Gastrocnemius medialis (tissue), 4 donors: ENCODE measurements around the gene RPS15. TPM values are rescaled to one million over a fixed set of nuclear protein-coding genes. Genes with fewer than 3 reads are reported as not detected.

Experiments used
- ATAC-seq, 2 donors: fragments of 150-250 bp; one replicate each; pipeline ENCODE4 v1.9.1; 2016
- DNase-seq, 2 donors: peaks; one replicate each; pipeline ENCODE4 v3.0.0-alpha.2; 2019
- H3K27ac ChIP-seq, 4 donors: fragments of 200-600 bp; sonication (generic); 1 replicate in 1 of 4; 2 replicates in 3 of 4; pipeline ENCODE4 v1.5.1; 2016 to 2018; ENCODE audit warnings: mild to moderate bottlenecking in 2 of 4, moderate library complexity in 1 of 4
- H3K27me3 ChIP-seq, 3 donors: fragments of 200-600 bp; sonication (generic) in 2 of 3; 1 replicate in 1 of 3; 2 replicates in 2 of 3; pipeline versions ENCODE4 v1.5.1 to v1.6.0; 2016 to 2019; ENCODE audit warnings: mild to moderate bottlenecking in 1 of 3, moderate library complexity in 1 of 3
- H3K36me3 ChIP-seq, 2 donors: fragments of 200-600 bp; sonication (generic) in 1 of 2; one replicate each; pipeline ENCODE4 v1.5.1; 2017 to 2018
- H3K4me1 ChIP-seq, 2 donors: fragments of 200-600 bp; sonication (generic) in 1 of 2; one replicate each; pipeline ENCODE4 v1.5.1; 2016 to 2017; ENCODE audit warnings: mild to moderate bottlenecking in 2 of 2
- H3K4me3 ChIP-seq, 4 donors: fragments of 200-600 bp; sonication (generic) in 3 of 4; 1 replicate in 1 of 4; 2 replicates in 3 of 4; pipeline ENCODE4 v1.5.1; 2016 to 2019; ENCODE audit warnings: mild to moderate bottlenecking in 2 of 4
- H3K9me3 ChIP-seq, 3 donors: fragments of 200-600 bp; sonication (generic) in 2 of 3; 1 replicate in 1 of 3; 2 replicates in 2 of 3; pipeline ENCODE4 v1.5.1; 2016 to 2019
- POLR2A ChIP-seq, 2 donors: fragments of 450-650 bp; IDR thresholded peaks; one replicate each; pipeline ENCODE4 v1.6.1; 2017; ENCODE audit warnings: antibody characterized with exemption in 2 of 2, mild to moderate bottlenecking in 2 of 2, moderate library complexity in 2 of 2
- in situ Hi-C, 4 donors: fragments of 200-750 bp; cut with MboI; loops; one replicate each; pipeline versions ENCODE4 v1.15.0 to v1.8.0; 2017; ENCODE audit warnings: low sequenced_read_pairs in 4 of 4
- intact Hi-C: fragments of 100-400 bp; cut with DNase I; formaldehyde crosslinking; loops from one replicate; pipeline ENCODE4 v1.15.1; 2023; ENCODE audit warnings: low total_unique reads
- total RNA-seq, 4 donors: library from RNA; depleted of rRNA; stranded (reverse); fragments of >200 nt; gene quantifications; one replicate each; pipeline versions ENCODE4 v1.1.0 to v1.2.3, GENCODE V29; 2016
- TF ChIP-seq, protein P1 (sequence below), 5 experiments: fragments of 450-650 bp in 3 of 5; fragments of 200-600 bp in 2 of 5; sonication (generic) in 2 of 5; IDR thresholded peaks in 4 of 5; conservative IDR thresholded peaks in 1 of 5; 1 replicate in 4 of 5; 2 replicates in 1 of 5; pipeline ENCODE4 v1.5.1; 2016 to 2019; ENCODE audit warnings: antibody characterized with exemption in 5 of 5, mild to moderate bottlenecking in 3 of 5, moderate library complexity in 3 of 5

RPS15 gene
- total RNA-seq, 4 donors from 2014 or later, result 2,323 to 3,835 (median 2,607) TPM

DNA sequence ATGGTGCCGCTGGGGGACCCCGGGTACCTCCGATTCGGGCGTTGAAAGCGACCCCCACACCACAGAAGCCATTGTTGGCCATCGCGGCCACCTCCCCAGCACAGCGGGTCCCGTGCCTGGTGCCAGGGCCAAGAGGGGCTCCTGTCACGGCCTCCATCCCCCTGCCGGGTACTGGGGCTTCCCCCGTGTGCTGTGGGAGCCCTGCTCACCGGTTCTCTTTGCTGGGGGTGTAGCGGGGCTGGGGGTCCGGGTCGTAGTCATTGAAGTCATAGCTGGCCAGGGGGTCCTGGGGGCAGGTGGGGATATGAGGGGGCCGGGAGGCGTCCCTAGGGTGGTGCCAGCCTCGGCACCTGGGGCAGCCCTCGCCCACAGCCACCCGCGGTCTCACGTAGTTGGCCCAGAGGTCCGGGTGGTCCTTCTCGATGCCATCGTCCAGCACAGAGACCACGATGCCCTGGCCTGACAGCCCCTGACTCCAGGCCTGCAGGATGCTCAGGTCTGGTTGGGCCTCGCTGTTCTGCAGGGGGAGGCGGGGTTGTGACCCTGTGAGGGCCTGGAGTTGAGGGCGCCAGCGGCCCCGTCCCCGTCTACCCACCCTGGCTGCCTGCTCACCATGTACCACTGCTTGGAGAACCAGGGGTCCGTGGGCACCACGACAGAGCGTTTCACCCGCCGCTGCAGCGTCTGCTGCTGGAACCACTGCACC is 49.5 kb downstream of the RPS15 start:
- peaks cover 5 to 9% of the 10 kb centered on the region in 2 donors for H3K4me1 ChIP-seq
- H3K36me3 ChIP-seq, result no peaks in the 10 kb centered on the region
- no peak for ATAC-seq
- no peak overlapping the region for H3K4me3 ChIP-seq
- TF ChIP-seq, protein P1, sequence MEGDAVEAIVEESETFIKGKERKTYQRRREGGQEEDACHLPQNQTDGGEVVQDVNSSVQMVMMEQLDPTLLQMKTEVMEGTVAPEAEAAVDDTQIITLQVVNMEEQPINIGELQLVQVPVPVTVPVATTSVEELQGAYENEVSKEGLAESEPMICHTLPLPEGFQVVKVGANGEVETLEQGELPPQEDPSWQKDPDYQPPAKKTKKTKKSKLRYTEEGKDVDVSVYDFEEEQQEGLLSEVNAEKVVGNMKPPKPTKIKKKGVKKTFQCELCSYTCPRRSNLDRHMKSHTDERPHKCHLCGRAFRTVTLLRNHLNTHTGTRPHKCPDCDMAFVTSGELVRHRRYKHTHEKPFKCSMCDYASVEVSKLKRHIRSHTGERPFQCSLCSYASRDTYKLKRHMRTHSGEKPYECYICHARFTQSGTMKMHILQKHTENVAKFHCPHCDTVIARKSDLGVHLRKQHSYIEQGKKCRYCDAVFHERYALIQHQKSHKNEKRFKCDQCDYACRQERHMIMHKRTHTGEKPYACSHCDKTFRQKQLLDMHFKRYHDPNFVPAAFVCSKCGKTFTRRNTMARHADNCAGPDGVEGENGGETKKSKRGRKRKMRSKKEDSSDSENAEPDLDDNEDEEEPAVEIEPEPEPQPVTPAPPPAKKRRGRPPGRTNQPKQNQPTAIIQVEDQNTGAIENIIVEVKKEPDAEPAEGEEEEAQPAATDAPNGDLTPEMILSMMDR (IDR thresholded peaks at IDR 0.05 in 4 of 5, conservative IDR thresholded peaks at IDR 0.05 in 1 of 5), result no peak
- no peak for TF ChIP-seq POLR2A (IDR thresholded peaks at IDR 0.05)
- no peaks in the 10 kb centered on the region for H3K27me3 ChIP-seq
- no peak for DNase-seq
- no peak overlapping the region for H3K27ac ChIP-seq
- intact Hi-C loops, result no loop called here
- in situ Hi-C loops, result no loop called here
- H3K9me3 ChIP-seq, result no peaks in the 10 kb centered on the region

DNA sequence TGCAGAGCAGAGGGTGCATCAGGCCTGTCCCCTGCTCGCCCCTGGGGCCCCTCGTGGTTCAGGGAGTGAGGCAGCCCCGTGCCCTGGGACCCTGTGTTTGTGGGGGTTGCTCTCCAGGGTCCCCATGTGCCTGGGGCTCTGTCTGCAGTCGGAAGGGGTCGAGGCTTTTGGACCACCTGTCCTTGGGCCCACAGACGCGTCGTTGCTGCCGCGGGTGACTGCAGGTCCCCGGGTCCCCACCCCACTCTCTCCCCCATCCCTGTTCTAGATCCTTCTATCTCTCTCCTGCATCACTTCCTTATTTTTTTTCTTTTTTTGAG is 50.0 kb downstream of the RPS15 start:
- TF ChIP-seq POLR2A (IDR thresholded peaks at IDR 0.05), result no peak
- TF ChIP-seq, protein P1 (IDR thresholded peaks at IDR 0.05 in 4 of 5, conservative IDR thresholded peaks at IDR 0.05 in 1 of 5), result no peak
- Histone ChIP-seq H3K27ac (no peak overlapping the region), H3K36me3 (no peaks in the 10 kb centered on the region), H3K4me3 (no peak overlapping the region), H3K4me1 (peaks cover 5 to 9% of the 10 kb centered on the region in 2 donors), H3K9me3 (no peaks in the 10 kb centered on the region), H3K27me3 (no peaks in the 10 kb centered on the region)
- in situ Hi-C loops, result no loop called here
- no peak for ATAC-seq
- no peak for DNase-seq
- intact Hi-C loops, result no loop called here

DNA sequence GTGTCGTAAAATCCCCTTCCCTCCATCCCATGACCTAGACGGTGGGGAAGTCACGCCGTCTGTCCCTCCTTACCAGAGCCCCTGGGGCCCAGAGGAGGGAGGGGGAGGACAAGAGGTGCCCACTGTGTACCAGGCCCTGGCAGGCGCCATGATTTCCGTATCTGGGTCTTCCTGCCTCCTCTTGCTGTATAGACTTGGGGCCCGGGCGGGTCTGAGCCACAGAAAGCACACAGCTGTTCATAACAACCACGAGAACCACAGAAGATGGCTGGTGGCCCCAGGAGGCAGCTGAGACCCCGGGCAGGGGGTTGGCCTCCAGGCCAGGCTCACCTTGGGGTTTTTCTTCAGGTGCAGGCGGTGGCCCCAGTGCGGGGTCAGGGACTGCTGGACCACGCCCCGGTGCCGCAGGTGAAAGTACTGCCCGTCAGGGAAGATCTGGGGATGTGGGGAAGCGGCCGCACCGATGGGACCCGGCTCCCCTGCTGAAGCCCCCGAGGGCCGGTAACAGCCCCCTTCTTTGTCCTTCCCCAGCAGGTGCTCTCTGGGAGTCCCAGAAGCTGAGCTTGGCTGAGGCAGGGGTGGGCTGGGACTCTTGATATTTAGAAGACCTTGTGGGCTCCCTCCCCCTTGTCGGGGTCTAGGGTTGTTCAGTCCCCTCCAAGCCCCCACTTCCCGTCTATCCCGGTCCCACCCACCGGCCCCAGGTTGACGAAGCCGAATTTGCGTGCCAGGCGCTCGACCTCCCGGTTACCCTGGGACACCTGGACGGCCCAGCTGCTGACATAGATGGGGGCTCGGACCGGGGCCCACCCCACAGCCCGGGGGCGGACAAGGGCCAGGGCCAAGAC is 51.5 kb downstream of the RPS15 start:
- intact Hi-C loops (loop anchor here (1.0 to 2.0 kb wide), 3 partner anchors 10 to 103 kb away; partner anchors contain the start of genes C19orf25 and MBD3), in situ Hi-C loops (no loop called here)
- no peaks in the 10 kb centered on the region for H3K27me3 ChIP-seq
- no peak for ATAC-seq
- no peaks in the 10 kb centered on the region for H3K36me3 ChIP-seq
- TF ChIP-seq, protein P1 (IDR thresholded peaks at IDR 0.05 in 4 of 5, conservative IDR thresholded peaks at IDR 0.05 in 1 of 5), result no peak
- no peak for TF ChIP-seq POLR2A (IDR thresholded peaks at IDR 0.05)
- no peak for DNase-seq
- peak overlapping the region; percentile 70 to 86 (median 76) for H3K27ac ChIP-seq
- peaks cover 5 to 9% of the 10 kb centered on the region in 2 donors for H3K4me1 ChIP-seq
- H3K9me3 ChIP-seq, result no peaks in the 10 kb centered on the region
- H3K4me3 ChIP-seq, result peak overlapping the region; percentile 54 to 73 (median 58)

Other genes with a start within 250 kb of the RPS15 start
- gene STK11, start 232.6 kb upstream of the RPS15 start, total RNA-seq, result 100 to 1,000 TPM in 3 of 4 donors, 10 to 100 TPM in 1; 91.5 to 194 (median 149) TPM
- gene CBARP, start 200.4 kb upstream of the RPS15 start, total RNA-seq, result 1 to 10 TPM in 1 of 4 donors, under 1 TPM in 3; 0.10 to 1.3 (median 0.53) TPM
- 100 to 1,000 TPM; 189 to 442 (median 273) TPM for gene ATP5F1D, start 196.6 kb upstream of the RPS15 start, total RNA-seq
- 100 to 1,000 TPM in 2 of 4 donors, 10 to 100 TPM in 2; 34.9 to 117 (median 86.3) TPM for gene MIDN, start 189.8 kb upstream of the RPS15 start, total RNA-seq
- 100 to 1,000 TPM; 274 to 578 (median 418) TPM for gene CIRBP, start 169.1 kb upstream of the RPS15 start, total RNA-seq
- 10 to 100 TPM; 18.7 to 36.7 (median 28.7) TPM for gene FAM174C, start 162.9 kb upstream of the RPS15 start, total RNA-seq
- gene EFNA2, start 152.5 kb upstream of the RPS15 start, total RNA-seq, result not detected
- gene NDUFS7, start 54.5 kb upstream of the RPS15 start, total RNA-seq, result 100 to 1,000 TPM; 259 to 497 (median 377) TPM
- gene GAMT, start 36.9 kb upstream of the RPS15 start, total RNA-seq, result 100 to 1,000 TPM; 269 to 421 (median 373) TPM
- 10 to 100 TPM; 53.7 to 74.1 (median 63.4) TPM for gene DAZAP1, start 30.8 kb upstream of the RPS15 start, total RNA-seq
- gene APC2, start 11.7 kb downstream of the RPS15 start, total RNA-seq, result under 1 TPM in 1 of 4 donors, not detected in 3; 0.04 TPM
- gene C19orf25, start 40.8 kb downstream of the RPS15 start, total RNA-seq, result 10 to 100 TPM; 18.7 to 25.7 (median 19.9) TPM
- under 1 TPM; 0.12 to 0.60 (median 0.37) TPM for gene PCSK4, start 52.0 kb downstream of the RPS15 start, total RNA-seq
- gene REEP6, start 52.8 kb downstream of the RPS15 start, total RNA-seq, result 1 to 10 TPM; 1.1 to 2.3 (median 1.5) TPM
- gene ADAMTSL5, start 74.6 kb downstream of the RPS15 start, total RNA-seq, result 1 to 10 TPM in 3 of 4 donors, under 1 TPM in 1; 0.41 to 6.5 (median 3.0) TPM
- gene PLK5, start 85.7 kb downstream of the RPS15 start, total RNA-seq, result not detected
- 1 to 10 TPM; 2.4 to 7.9 (median 5.3) TPM for gene MEX3D, start 129.9 kb downstream of the RPS15 start, total RNA-seq
- gene MBD3, start 154.5 kb downstream of the RPS15 start, total RNA-seq, result 100 to 1,000 TPM in 2 of 4 donors, 10 to 100 TPM in 2; 66.9 to 147 (median 118) TPM
- gene UQCR11, start 167.1 kb downstream of the RPS15 start, total RNA-seq, result 100 to 1,000 TPM; 106 to 173 (median 154) TPM
- 10 to 100 TPM; 22.0 to 58.6 (median 42.5) TPM for gene TCF3, start 214.2 kb downstream of the RPS15 start, total RNA-seq